ENCODE data around the gene DDX5.
A peak's percentile ranks its signal among the peaks of the same experiment; 100 is the strongest.

Gene DDX5

DNA sequence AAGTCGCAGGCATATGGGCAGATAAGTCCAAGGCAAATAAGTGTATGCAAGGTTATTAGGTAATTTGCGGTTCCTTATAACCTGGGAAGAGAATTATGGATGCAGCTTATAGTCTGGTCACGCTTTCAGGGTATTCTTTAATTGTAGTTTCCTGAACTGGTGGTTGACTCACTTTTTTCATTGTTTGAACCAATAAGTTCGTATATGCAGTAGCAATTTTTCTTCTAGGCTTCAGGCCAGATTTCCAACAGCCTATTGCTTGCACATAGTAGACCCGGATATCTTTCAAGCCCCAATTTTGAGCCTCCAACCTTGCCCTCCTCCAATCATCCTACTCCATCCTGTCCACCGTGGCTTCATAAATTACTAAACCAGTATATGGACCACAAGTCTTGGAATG, 13.5 kb upstream of the DDX5 start:
- no peak for TF ChIP-seq Cebpa-rat (IDR thresholded peaks at IDR 0.05)
- Histone ChIP-seq H3K4me1 (peaks cover 11 to 16% (median 13%) of the 10 kb centered on the region in 10 experiments), H3K4me2 (no peak overlapping the region), H4K20me1 (peaks cover 7 to 36% (median 21%) of the 10 kb centered on the region in 11 experiments; a peak in 15 of 22 replicates), H3K9me3 (replicated peaks in 1 of 11) (no peaks in the 10 kb centered on the region), H3K4me3 (no peak overlapping the region), H3K27ac (no peak overlapping the region), H3K9ac (no peak overlapping the region), H3K27me3 (no peaks in the 10 kb centered on the region), H3K36me3 (peaks cover 96 to 100% (median 98%) of the 10 kb centered on the region in 11 experiments)

DNA sequence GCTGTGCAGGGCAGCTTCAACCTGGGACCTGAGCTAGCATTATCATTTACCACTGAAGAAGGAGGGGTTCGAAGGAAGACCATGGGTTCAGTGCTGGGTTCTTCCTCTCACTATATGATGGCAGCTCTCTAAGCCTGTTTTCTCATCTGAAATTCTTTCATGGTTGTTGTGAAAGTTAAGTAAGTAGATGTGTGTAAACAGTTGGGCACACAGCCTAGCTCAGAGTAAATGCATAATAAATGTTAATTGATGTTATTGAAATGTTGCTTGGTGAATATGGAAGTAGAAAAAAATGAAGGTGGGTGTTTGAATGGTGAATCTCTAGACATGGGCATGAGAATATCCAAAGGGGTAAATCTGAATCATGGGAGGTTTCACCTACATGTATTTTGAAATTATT, 9.7 kb upstream of the DDX5 start:
- Histone ChIP-seq H3K27ac (peak overlapping the region in 1 of 11 experiments; percentile 32; a peak in 1 of 22 replicates), H3K9me3 (replicated peaks in 1 of 11) (no peaks in the 10 kb centered on the region), H3K4me2 (peak overlapping the region in 10 of 11 experiments; percentile 25 to 69 (median 58); a peak in 17 of 22 replicates), H3K4me3 (no peak overlapping the region), H3K36me3 (peaks cover 89 to 100% (median 97%) of the 10 kb centered on the region in 11 experiments), H3K4me1 (peaks cover 11 to 27% (median 21%) of the 10 kb centered on the region in 10 experiments), H3K9ac (no peak overlapping the region), H3K27me3 (no peaks in the 10 kb centered on the region), H4K20me1 (peaks cover 7 to 51% (median 30%) of the 10 kb centered on the region in 11 experiments; a peak in 15 of 22 replicates)
- TF ChIP-seq Cebpa-rat (IDR thresholded peaks at IDR 0.05), result no peak

DNA sequence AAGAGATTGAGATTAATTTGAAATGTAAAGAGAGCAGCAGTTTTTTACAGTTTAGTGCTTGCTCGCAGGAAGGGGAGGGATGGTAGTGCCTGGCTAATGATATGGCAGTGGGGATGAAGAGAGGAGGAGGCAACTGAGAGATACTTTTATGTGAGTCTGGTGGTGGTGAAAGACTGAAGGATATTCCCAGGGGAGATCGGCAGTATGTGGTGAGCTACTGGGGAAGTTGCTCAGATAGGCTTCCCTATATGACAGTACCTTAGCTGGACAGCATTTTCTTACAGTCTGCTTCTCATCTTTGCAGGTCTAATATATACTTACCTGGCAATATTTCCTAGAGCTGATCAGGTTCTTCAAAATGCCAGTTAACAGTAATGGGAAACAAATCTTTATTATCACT, 9.3 kb upstream of the DDX5 start:
- H3K36me3 ChIP-seq, result peaks cover 89 to 100% (median 97%) of the 10 kb centered on the region in 11 experiments
- peak overlapping the region; percentile 25 to 69 (median 57); a peak in 20 of 22 replicates for H3K4me2 ChIP-seq

DNA sequence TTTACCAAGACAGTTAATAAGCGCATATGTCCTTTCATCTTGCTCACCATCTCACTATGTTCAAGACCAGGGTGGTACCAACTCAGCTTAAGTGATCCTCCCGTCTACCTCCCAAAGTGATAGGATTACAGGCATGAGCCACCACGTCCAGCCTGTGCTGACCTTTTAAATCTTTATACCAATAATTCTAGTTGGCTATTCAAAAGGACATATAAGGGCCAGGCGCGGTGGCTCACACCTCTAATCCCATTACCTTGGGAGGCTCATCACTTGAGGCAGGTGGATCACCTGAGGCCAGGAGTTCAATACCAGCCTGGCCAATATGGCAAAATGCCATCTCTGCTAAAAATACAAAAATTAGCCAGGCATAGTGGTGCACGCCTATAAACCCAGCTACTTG, 3.1 kb upstream of the DDX5 start:
- H3K9ac ChIP-seq, result peak overlapping the region in 3 of 11 experiments; percentile 24 to 49 (median 26); a peak in 4 of 22 replicates
- no peaks in the 10 kb centered on the region for H3K27me3 ChIP-seq
- peaks cover 15 to 29% (median 23%) of the 10 kb centered on the region in 10 experiments for H3K4me1 ChIP-seq
- no peak overlapping the region for H3K27ac ChIP-seq
- no peaks in the 10 kb centered on the region for H3K9me3 ChIP-seq (replicated peaks in 1 of 11)
- no peak overlapping the region; a peak in 1 of 20 replicates for H3K4me3 ChIP-seq
- H3K4me2 ChIP-seq, result peak overlapping the region; percentile 6 to 97 (median 84); a peak in 19 of 22 replicates
- H3K36me3 ChIP-seq, result peaks cover 58 to 74% (median 64%) of the 10 kb centered on the region in 11 experiments
- no peak for TF ChIP-seq Cebpa-rat (IDR thresholded peaks at IDR 0.05)
- H4K20me1 ChIP-seq, result peaks cover 35 to 74% (median 56%) of the 10 kb centered on the region in 11 experiments

More for the DNA sequence above, 9.3 kb upstream of the DDX5 start:
- Histone ChIP-seq H4K20me1 (peaks cover 7 to 53% (median 32%) of the 10 kb centered on the region in 11 experiments; a peak in 15 of 22 replicates), H3K9me3 (replicated peaks in 1 of 11) (no peaks in the 10 kb centered on the region), H3K4me1 (peaks cover 11 to 27% (median 21%) of the 10 kb centered on the region in 10 experiments), H3K4me3 (no peak overlapping the region), H3K27me3 (no peaks in the 10 kb centered on the region), H3K27ac (peak overlapping the region in 3 of 11 experiments; percentile 8 to 32 (median 22); a peak in 1 of 22 replicates), H3K9ac (peak overlapping the region in 3 of 11 experiments; percentile 6 to 53 (median 17); a peak in 3 of 22 replicates)
- no peak for TF ChIP-seq Cebpa-rat (IDR thresholded peaks at IDR 0.05)

DNA sequence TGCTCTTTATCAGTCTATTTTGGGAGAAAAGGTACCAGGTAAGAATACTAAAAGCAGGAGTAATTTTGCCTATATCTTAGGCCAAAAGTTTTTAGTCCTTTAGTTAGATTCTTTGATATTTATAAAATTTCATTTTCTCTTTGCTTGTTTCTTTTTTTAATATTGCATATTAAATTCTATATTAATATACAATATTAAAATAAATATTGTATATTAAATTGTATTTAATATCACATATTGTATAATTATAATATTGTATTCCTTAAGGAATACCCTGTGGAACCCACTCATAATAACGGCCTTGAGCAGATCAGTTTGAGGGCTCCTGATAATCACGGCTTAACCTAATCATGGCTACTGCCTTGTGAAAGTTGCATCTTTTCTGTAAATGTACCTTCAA, 2.6 kb upstream of the DDX5 start:
- Histone ChIP-seq H4K20me1 (peaks cover 40 to 78% (median 61%) of the 10 kb centered on the region in 11 experiments), H3K9ac (peak overlapping the region; percentile 96 to 100 (median 100); a peak in 17 of 22 replicates), H3K36me3 (peaks cover 62 to 74% (median 64%) of the 10 kb centered on the region in 11 experiments), H3K27ac (no peak overlapping the region), H3K9me3 (replicated peaks in 1 of 11) (no peaks in the 10 kb centered on the region), H3K27me3 (no peaks in the 10 kb centered on the region), H3K4me3 (peak overlapping the region in 9 of 10 experiments; percentile 87 to 98 (median 91); a peak in 15 of 20 replicates), H3K4me2 (peak overlapping the region; percentile 75 to 97 (median 88)), H3K4me1 (peaks cover 20 to 30% (median 27%) of the 10 kb centered on the region in 10 experiments)
- TF ChIP-seq Cebpa-rat (IDR thresholded peaks at IDR 0.05), result no peak

DNA sequence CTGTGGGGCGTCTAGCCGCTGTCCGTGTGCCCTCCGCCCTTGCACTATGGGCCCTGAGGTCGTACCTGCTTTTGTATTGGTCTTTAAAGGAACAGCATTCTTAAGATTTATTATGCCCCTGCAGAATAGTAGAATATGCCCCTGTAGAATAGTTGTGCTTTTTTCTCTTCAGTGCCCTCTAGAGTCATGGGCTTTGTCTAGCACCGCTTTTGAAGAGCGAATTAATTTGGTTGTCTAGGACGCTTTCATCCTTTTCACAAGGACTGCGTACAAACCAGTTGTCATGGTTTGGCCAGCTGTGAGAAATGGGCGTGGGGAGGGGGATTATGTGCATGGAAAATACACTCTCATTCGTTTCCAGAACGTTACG, 1.3 kb upstream of the DDX5 start:
- Histone ChIP-seq H3K9ac (peak overlapping the region; percentile 96 to 100 (median 100)), H3K4me1 (peaks cover 33 to 42% (median 37%) of the 10 kb centered on the region in 10 experiments), H3K4me2 (peak overlapping the region; percentile 75 to 97 (median 88)), H4K20me1 (peaks cover 53 to 79% (median 66%) of the 10 kb centered on the region in 11 experiments), H3K27me3 (no peaks in the 10 kb centered on the region), H3K9me3 (replicated peaks in 1 of 11) (no peaks in the 10 kb centered on the region), H3K36me3 (peaks cover 62 to 75% (median 64%) of the 10 kb centered on the region in 11 experiments), H3K27ac (peak overlapping the region; percentile 95 to 100 (median 100)), H3K4me3 (peak overlapping the region; percentile 87 to 98 (median 92))
- TF ChIP-seq Cebpa-rat (IDR thresholded peaks at IDR 0.05), result no peak

DNA sequence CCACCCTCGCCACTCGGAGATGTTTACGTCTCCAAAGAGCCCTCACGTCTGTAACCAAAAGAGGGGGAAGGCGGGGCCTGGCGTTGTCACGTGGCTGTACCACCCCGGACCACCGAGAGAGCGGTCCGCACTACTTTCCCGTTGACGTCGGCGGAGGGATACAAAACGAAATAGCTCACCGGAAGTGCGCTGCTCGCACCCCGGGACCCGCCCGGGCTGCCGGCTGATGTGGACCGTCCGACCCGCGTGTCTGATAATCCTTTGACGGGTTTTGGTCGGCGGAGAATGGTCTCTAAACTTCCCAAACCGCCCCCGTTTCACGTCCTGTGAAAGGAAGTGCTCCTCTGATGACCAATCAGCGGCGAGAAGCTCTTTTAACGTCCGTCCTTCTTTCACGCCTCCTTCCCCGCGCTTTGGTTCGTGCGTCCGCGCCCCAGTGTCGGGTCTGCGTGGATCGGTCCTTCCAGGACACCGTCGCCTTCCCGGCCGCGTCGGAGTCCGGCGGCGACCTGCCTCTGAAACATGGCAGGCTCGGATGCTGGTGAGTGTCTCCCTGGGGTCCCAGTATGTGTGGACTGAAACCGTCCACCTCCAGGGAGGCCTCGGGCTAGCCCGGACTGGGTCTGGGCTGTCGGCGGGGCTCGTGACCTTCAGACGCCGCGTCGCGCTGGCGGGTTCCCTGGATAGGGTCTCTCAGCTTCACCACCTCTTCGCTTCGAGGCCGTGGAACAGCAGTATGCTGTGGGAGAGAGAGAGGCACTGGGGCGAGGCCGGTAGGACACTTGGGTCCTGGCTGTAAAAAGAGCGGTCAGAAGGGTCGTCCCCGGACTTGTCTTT, 705 bp upstream of the DDX5 start, which contains the start of gene CEP95:
Gene CEP95, plus strand, starts transcription at position 402 of the 837 bp plus-strand sequence. Its CDS starts 121 bp downstream, at position 523.
- H4K20me1 ChIP-seq, result peaks cover 54 to 85% (median 72%) of the 10 kb centered on the region in 11 experiments
- no peaks in the 10 kb centered on the region for H3K9me3 ChIP-seq (replicated peaks in 1 of 11)
- peaks cover 63 to 75% (median 65%) of the 10 kb centered on the region in 11 experiments for H3K36me3 ChIP-seq
- H3K9ac ChIP-seq, result peak within 1 kb of the TSS; percentile 96 to 100 (median 100)
- no peaks in the 10 kb centered on the region for H3K27me3 ChIP-seq
- peaks cover 39 to 48% (median 42%) of the 10 kb centered on the region in 10 experiments for H3K4me1 ChIP-seq
- no peak for TF ChIP-seq Cebpa-rat (IDR thresholded peaks at IDR 0.05)
- peak within 1 kb of the TSS; percentile 75 to 97 (median 88) for H3K4me2 ChIP-seq
- peak within 1 kb of the TSS; percentile 87 to 98 (median 92) for H3K4me3 ChIP-seq
- peak within 1 kb of the TSS; percentile 95 to 100 (median 100) for H3K27ac ChIP-seq

DNA sequence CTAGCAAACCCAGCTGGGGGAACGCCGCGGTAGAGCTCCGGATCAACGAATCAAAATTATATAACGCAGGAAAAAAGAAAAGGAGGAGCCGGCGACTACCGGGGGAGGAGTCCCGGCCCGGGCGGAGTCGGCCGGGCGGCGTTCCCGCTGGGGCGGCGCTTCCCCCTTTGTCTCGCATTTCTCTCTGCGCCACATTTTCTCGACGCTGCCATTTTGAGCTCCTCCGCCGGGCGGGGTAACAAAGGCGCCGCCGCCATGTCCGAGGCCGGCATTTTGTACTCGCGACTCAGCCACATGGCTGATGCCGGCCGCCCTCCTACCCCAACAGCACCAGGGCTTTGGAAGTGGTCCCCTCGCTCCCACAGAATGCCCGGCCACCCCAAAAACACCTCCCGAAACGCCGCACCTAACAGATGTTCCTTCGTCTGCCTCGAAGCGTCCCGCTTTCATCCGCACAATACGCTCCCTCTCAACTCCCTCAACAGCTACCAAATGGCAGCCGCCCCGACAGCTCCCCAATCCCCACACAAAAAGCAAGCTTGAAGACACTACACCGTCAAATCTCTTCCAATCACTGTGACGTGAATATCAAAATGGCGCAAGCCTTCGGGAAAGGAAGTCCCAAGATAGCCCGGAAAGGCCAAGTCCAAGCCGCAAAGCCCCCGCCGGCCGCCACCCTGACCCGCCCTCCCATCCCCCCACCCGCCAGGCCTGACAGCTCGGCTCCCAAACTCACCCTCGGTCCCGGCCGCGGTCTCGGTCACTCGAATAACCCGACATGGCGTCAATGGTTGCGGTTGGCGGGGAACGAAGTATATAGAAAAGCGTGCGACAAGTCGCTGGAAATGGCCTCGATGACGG, 519 bp downstream of the DDX5 start:
- peaks cover 51 to 60% (median 55%) of the 10 kb centered on the region in 10 experiments for H3K4me1 ChIP-seq
- H3K27me3 ChIP-seq, result no peaks in the 10 kb centered on the region
- peaks cover 64 to 75% (median 65%) of the 10 kb centered on the region in 11 experiments for H3K36me3 ChIP-seq
- peak overlapping the region; percentile 95 to 100 (median 100) for H3K27ac ChIP-seq
- no peak for TF ChIP-seq Cebpa-rat (IDR thresholded peaks at IDR 0.05)
- peaks cover 66 to 89% (median 82%) of the 10 kb centered on the region in 11 experiments for H4K20me1 ChIP-seq
- peak overlapping the region; percentile 87 to 98 (median 92) for H3K4me3 ChIP-seq
- H3K9ac ChIP-seq, result peak overlapping the region; percentile 96 to 100 (median 100)
- H3K9me3 ChIP-seq (replicated peaks in 1 of 11), result no peaks in the 10 kb centered on the region
- peak overlapping the region in 10 of 11 experiments; percentile 81 to 96 (median 90); a peak in 18 of 22 replicates for H3K4me2 ChIP-seq
